GM18498 (cell line): ENCODE measurements around the gene ZNF296.

Source experiments
- ATAC-seq: cut with Tn5 transposase; IDR thresholded peaks from one replicate; pipeline ENCODE4 v1.9.1; 2021; ENCODE audit warnings: mild to moderate bottlenecking, moderate library complexity; ENCODE audit not compliant: unreplicated experiment

Gene ZNF296

GRCh38 chr19:45027371-45027770 is 48.9 kb downstream of the ZNF296 start:
- no peak for ATAC-seq

- ATAC-seq: no peak
These were observed 51.0 kb downstream of the ZNF296 start for GRCh38 chr19:45025264-45025663.

GRCh38 chr19:45023048-45023447 is 53.2 kb downstream of the ZNF296 start:
- ATAC-seq: no peak

GRCh38 chr19:45021971-45022370 is 54.3 kb downstream of the ZNF296 start:
- ATAC-seq: no peak
